K562 (cell line): ENCODE results near the gene HIVEP3. TPM values are rescaled to one million over a fixed set of nuclear protein-coding genes. Genes with fewer than 3 reads are reported as not detected.

Experiments
- ATAC-seq: fragments of 200-7000 bp; cut with Tn5 transposase; 3 replicates; pipeline ENCODE4 v1.9.1; 2020; ENCODE audit warnings: moderate library complexity
- BruUV-seq: library from RNA; stranded (reverse); fragments of 400-500 nt; replicated peaks from 2 replicates; lab custom pipeline; 2021; lab: Mats Ljungman, UMichigan
- CTCF ChIA-PET: fragments of 300-600 bp; formaldehyde crosslinking; extraction: SDS; loops from one replicate; lab custom pipeline; 2021; ENCODE audit warnings: low intra/inter-chr PET ratio; lab: Yijun Ruan, JAX
- POLR2A ChIA-PET: fragments of 300-600, 350-650 bp; sonication (Branson Sonifier 250); formaldehyde crosslinking; extraction: SDS; loops from one replicate; lab custom pipeline; 2021; ENCODE audit warnings: antibody characterized with exemption, inconsistent platforms; lab: Yijun Ruan, JAX
- DNase-seq, 4 experiments: peaks; one replicate each; pipeline versions ENCODE4 v3.0.0 to v3.0.0-alpha.2; 2011 to 2018; ENCODE audit warnings: low spot score in 3 of 4, mixed read lengths in 3 of 4; ENCODE audit errors: extremely low read depth in 1 of 4
- FAIRE-seq: peaks from 2 replicates; lab custom pipeline; 2011; peaks lifted over from hg19 to GRCh38; lab: Jason Lieb, UNC
- H2AFZ ChIP-seq: 2 replicates; pipeline ENCODE4 v1.6.0; 2011; ENCODE audit warnings: low read depth, low read length, control low read depth, inconsistent platforms
- H3K27ac ChIP-seq: fragments of 200-600 bp; 3 replicates; pipeline ENCODE4 v1.8.0; 2011; ENCODE audit warnings: low read depth, mild to moderate bottlenecking, control low read depth, inconsistent platforms, low read length, moderate library complexity, mixed read lengths; ENCODE audit errors: extremely low read depth
- H3K27me3 ChIP-seq, 2 experiments: fragments of 300-600 bp in 1 of 2; 2 replicates in 1 of 2; 3 replicates in 1 of 2; pipeline versions ENCODE4 v1.6.0 to v1.8.0; 2011; ENCODE audit warnings: inconsistent platforms in 2 of 2, low read length in 2 of 2, mild to moderate bottlenecking in 1 of 2, mixed read lengths in 1 of 2, moderate library complexity in 1 of 2; ENCODE audit not compliant: control insufficient read depth in 2 of 2, insufficient read depth in 2 of 2
- H3K36me3 ChIP-seq: fragments of 300-600 bp; 3 replicates; pipeline ENCODE4 v1.8.0; 2011; ENCODE audit warnings: mild to moderate bottlenecking, low read length, inconsistent platforms; ENCODE audit not compliant: control insufficient read depth, insufficient read depth
- H3K4me1 ChIP-seq, 2 experiments: fragments of 200-600 bp in 1 of 2; replicated peaks in 1 of 2; 2 replicates in 1 of 2; 3 replicates in 1 of 2; pipeline versions ENCODE4 v1.5.1 to v1.8.0; 2011; ENCODE audit warnings: inconsistent platforms in 2 of 2, low read length in 2 of 2, mild to moderate bottlenecking in 1 of 2, mixed read lengths in 1 of 2, moderate library complexity in 1 of 2; ENCODE audit not compliant: control insufficient read depth in 2 of 2, insufficient read depth in 2 of 2
- H3K4me2 ChIP-seq: 2 replicates; pipeline ENCODE4 v1.6.1; 2011; ENCODE audit warnings: low read length, control low read depth, inconsistent platforms, mixed read lengths; ENCODE audit not compliant: insufficient read depth
- H3K4me3 ChIP-seq: fragments of 200-600 bp; sonication (generic), shearing (Covaris generic); 2 replicates; pipeline ENCODE4 v1.5.1; 2016; ENCODE audit warnings: control low read depth, inconsistent platforms
- H3K79me2 ChIP-seq: fragments of 200-600 bp; 3 replicates; pipeline ENCODE4 v1.8.0; 2011; ENCODE audit warnings: low read length, inconsistent platforms; ENCODE audit not compliant: control insufficient read depth, insufficient read depth
- H3K9ac ChIP-seq, 2 experiments: 2 replicates each; pipeline versions ENCODE4 v1.6.0 to v1.6.1; 2011; ENCODE audit warnings: low read depth in 2 of 2, low read length in 2 of 2, control low read depth in 1 of 2, inconsistent platforms in 1 of 2, mild to moderate bottlenecking in 1 of 2, mixed read lengths in 1 of 2; ENCODE audit not compliant: insufficient read depth in 1 of 2
- H3K9me1 ChIP-seq: one replicate; pipeline ENCODE4 v1.6.0; 2011; ENCODE audit warnings: inconsistent platforms, mild to moderate bottlenecking, low read length, moderate library complexity; ENCODE audit not compliant: control insufficient read depth, insufficient read depth
- H3K9me3 ChIP-seq: replicated peaks from 2 replicates; pipeline ENCODE4 v1.5.1; 2011; ENCODE audit warnings: low read depth, low read length, inconsistent platforms; ENCODE audit not compliant: control insufficient read depth, insufficient read depth
- H4K20me1 ChIP-seq: replicated peaks from 2 replicates; pipeline ENCODE4 v1.6.1; 2011; ENCODE audit warnings: low read length, inconsistent platforms, mixed read lengths; ENCODE audit not compliant: control insufficient read depth, insufficient read depth
- CBFA2T3 ChIP-seq: fragments of 450-650 bp; IDR thresholded peaks from 2 replicates; pipeline ENCODE4 v1.6.1; 2017
- CBX5 ChIP-seq: IDR thresholded peaks from 2 replicates; pipeline ENCODE4 v1.6.1; 2014; ENCODE audit warnings: low read depth, borderline replicate concordance
- EGR1 ChIP-seq: fragments of 450-650 bp; conservative IDR thresholded peaks from 2 replicates; pipeline ENCODE4 v1.6.1; 2017; ENCODE audit warnings: mild to moderate bottlenecking
- EHMT2 ChIP-seq: fragments of 450-650 bp; IDR thresholded peaks from 2 replicates; pipeline ENCODE4 v1.6.1; 2018; ENCODE audit warnings: antibody characterized with exemption
- HDAC2 ChIP-seq: fragments of 450-650 bp; IDR thresholded peaks from 2 replicates; pipeline ENCODE4 v1.6.1; 2016; ENCODE audit warnings: mild to moderate bottlenecking
- POU5F1 ChIP-seq: fragments of 150-350 bp; IDR thresholded peaks from 2 replicates; pipeline ENCODE4 v1.6.1; 2014; ENCODE audit warnings: borderline replicate concordance, low read length, low read depth, mild to moderate bottlenecking; ENCODE audit not compliant: partially characterized antibody
- RB1 ChIP-seq: fragments of 450-650 bp; IDR thresholded peaks from 2 replicates; pipeline ENCODE4 v1.6.1; 2017; ENCODE audit warnings: low read depth, mild to moderate bottlenecking
- WGBS: fragments of 100-300 bp; shearing (Covaris generic); methylation state at CpG from one replicate; pipeline ENCODE4 v1.1.6; 2016; ENCODE audit warnings: low coverage, mixed read lengths; ENCODE audit not compliant: insufficient coverage; ENCODE audit errors: missing lambda C conversion rate; 5-methylcytosine and 5-hydroxymethylcytosine counted together
- in situ Hi-C: fragments of 300-500 bp; cut with MboI; formaldehyde crosslinking; loops from 4 replicates; pipeline ENCODE4 v1.15.0; 2018; ENCODE audit warnings: inconsistent platforms, mixed read lengths
- intact Hi-C: fragments of 100-400 bp; cut with micrococcal nuclease; formaldehyde crosslinking; loops from 2 replicates; pipeline ENCODE4 v1.14.2; 2022
- polyA plus RNA-seq, 8 experiments: library from polyadenylated mRNA; depleted of rRNA in 4 of 8; stranded (reverse) in 5 of 8; unstranded in 3 of 8; fragments of >200 nt; fragmentation: Nextera tagmentation in 2 of 8; fragmentation: Illumina TruSeq in 1 of 8; extraction: Ambion mirVana in 2 of 8; extraction: Trizol in 1 of 8; gene quantifications; 2 replicates each; pipeline versions ENCODE4 v1.2.1 to v1.2.3, GENCODE V29; 2011 to 2014; ENCODE audit warnings: inconsistent platforms in 1 of 8, missing spikeins in 1 of 8
- total RNA-seq, 7 experiments: library from RNA; depleted of rRNA in 6 of 7; stranded (reverse); fragments of >200 nt in 6 of 7; fragmentation: Illumina TruSeq in 2 of 7; extraction: Trizol in 2 of 7; gene quantifications; 2 replicates each; pipeline versions ENCODE4 v1.2.1 to v1.2.3, GENCODE V29; 2011 to 2021; ENCODE audit warnings: low replicate concordance in 1 of 7
- TF ChIP-seq, protein P1 (sequence below): fragments of 450-650 bp; IDR thresholded peaks from 2 replicates; pipeline ENCODE4 v1.7.1; 2018; ENCODE audit warnings: mild to moderate bottlenecking, low read depth; ENCODE audit not compliant: partially characterized antibody
- TF ChIP-seq, protein P2 (sequence below): fragments of 250-450 bp; sonication (Bioruptor Pico); IDR thresholded peaks from 2 replicates; pipeline ENCODE4 v1.8.0; 2021; ENCODE audit warnings: mild to moderate bottlenecking, moderate library complexity
- TF ChIP-seq, protein P3 (sequence below): fragments of 200-400 bp; formaldehyde crosslinking; IDR thresholded peaks from 2 replicates; pipeline ENCODE4 v1.6.1; 2017; ENCODE audit warnings: mild to moderate bottlenecking, low read depth, low read length, moderate library complexity
- TF ChIP-seq, protein P4 (sequence below), 2 experiments: fragments of 450-650 bp; IDR thresholded peaks; 2 replicates each; pipeline ENCODE4 v1.6.1; 2018; ENCODE audit warnings: mild to moderate bottlenecking in 2 of 2, low read depth in 1 of 2; ENCODE audit not compliant: partially characterized antibody in 2 of 2

The HIVEP3 gene
- total and polyA plus RNA-seq, 9 of the 15 experiments (the other 6 are each of a cell fraction or from before 2014, with no cell fraction given): 0.09 to 0.58 (median 0.34) TPM; not detected in 1

GRCh38 chr1:41874151-41874719 is 44.5 kb downstream of the HIVEP3 start:
- no peaks in the 10 kb centered on the region for H3K4me1 ChIP-seq
- ATAC-seq (peak; percentile 45), FAIRE-seq (no peak), DNase-seq (no peak)
- ChIA-PET CTCF (no interaction called here), POLR2A (interaction anchor here (0.8 to 1.5 kb wide), 4 partner anchors 8 to 22 kb away, joined by 3 to 5 read pairs (median 4); no protein-coding TSS in a partner anchor)
- WGBS: 6% methylated on average over 5 of the region's 6 CpGs
- no peak overlapping the region for H3K27ac ChIP-seq
- H3K79me2 ChIP-seq: no peaks in the 10 kb centered on the region
- peaks cover 10 to 27% of the 10 kb centered on the region in 2 experiments; a peak in 3 of 5 replicates for H3K27me3 ChIP-seq
- H3K4me3 ChIP-seq: no peak overlapping the region
- no peak overlapping the region for H2AFZ ChIP-seq
- H4K20me1 ChIP-seq: no peaks in the 10 kb centered on the region
- no peaks in the 10 kb centered on the region for H3K36me3 ChIP-seq
- TF ChIP-seq, protein P1, sequence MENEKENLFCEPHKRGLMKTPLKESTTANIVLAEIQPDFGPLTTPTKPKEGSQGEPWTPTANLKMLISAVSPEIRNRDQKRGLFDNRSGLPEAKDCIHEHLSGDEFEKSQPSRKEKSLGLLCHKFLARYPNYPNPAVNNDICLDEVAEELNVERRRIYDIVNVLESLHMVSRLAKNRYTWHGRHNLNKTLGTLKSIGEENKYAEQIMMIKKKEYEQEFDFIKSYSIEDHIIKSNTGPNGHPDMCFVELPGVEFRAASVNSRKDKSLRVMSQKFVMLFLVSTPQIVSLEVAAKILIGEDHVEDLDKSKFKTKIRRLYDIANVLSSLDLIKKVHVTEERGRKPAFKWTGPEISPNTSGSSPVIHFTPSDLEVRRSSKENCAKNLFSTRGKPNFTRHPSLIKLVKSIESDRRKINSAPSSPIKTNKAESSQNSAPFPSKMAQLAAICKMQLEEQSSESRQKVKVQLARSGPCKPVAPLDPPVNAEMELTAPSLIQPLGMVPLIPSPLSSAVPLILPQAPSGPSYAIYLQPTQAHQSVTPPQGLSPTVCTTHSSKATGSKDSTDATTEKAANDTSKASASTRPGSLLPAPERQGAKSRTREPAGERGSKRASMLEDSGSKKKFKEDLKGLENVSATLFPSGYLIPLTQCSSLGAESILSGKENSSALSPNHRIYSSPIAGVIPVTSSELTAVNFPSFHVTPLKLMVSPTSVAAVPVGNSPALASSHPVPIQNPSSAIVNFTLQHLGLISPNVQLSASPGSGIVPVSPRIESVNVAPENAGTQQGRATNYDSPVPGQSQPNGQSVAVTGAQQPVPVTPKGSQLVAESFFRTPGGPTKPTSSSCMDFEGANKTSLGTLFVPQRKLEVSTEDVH: no peak
- TF ChIP-seq EHMT2 (no peak), POU5F1 (no peak), CBX5 (no peak), RB1 (no peak), HDAC2 (no peak), EGR1 (no peak), CBFA2T3 (no peak)
- TF ChIP-seq, protein P2, sequence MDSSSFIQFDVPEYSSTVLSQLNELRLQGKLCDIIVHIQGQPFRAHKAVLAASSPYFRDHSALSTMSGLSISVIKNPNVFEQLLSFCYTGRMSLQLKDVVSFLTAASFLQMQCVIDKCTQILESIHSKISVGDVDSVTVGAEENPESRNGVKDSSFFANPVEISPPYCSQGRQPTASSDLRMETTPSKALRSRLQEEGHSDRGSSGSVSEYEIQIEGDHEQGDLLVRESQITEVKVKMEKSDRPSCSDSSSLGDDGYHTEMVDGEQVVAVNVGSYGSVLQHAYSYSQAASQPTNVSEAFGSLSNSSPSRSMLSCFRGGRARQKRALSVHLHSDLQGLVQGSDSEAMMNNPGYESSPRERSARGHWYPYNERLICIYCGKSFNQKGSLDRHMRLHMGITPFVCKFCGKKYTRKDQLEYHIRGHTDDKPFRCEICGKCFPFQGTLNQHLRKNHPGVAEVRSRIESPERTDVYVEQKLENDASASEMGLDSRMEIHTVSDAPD (CRISPR knock-in tag): no peak
- TF ChIP-seq, protein P3, sequence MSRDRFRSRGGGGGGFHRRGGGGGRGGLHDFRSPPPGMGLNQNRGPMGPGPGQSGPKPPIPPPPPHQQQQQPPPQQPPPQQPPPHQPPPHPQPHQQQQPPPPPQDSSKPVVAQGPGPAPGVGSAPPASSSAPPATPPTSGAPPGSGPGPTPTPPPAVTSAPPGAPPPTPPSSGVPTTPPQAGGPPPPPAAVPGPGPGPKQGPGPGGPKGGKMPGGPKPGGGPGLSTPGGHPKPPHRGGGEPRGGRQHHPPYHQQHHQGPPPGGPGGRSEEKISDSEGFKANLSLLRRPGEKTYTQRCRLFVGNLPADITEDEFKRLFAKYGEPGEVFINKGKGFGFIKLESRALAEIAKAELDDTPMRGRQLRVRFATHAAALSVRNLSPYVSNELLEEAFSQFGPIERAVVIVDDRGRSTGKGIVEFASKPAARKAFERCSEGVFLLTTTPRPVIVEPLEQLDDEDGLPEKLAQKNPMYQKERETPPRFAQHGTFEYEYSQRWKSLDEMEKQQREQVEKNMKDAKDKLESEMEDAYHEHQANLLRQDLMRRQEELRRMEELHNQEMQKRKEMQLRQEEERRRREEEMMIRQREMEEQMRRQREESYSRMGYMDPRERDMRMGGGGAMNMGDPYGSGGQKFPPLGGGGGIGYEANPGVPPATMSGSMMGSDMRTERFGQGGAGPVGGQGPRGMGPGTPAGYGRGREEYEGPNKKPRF: no peak
- TF ChIP-seq, protein P4, sequence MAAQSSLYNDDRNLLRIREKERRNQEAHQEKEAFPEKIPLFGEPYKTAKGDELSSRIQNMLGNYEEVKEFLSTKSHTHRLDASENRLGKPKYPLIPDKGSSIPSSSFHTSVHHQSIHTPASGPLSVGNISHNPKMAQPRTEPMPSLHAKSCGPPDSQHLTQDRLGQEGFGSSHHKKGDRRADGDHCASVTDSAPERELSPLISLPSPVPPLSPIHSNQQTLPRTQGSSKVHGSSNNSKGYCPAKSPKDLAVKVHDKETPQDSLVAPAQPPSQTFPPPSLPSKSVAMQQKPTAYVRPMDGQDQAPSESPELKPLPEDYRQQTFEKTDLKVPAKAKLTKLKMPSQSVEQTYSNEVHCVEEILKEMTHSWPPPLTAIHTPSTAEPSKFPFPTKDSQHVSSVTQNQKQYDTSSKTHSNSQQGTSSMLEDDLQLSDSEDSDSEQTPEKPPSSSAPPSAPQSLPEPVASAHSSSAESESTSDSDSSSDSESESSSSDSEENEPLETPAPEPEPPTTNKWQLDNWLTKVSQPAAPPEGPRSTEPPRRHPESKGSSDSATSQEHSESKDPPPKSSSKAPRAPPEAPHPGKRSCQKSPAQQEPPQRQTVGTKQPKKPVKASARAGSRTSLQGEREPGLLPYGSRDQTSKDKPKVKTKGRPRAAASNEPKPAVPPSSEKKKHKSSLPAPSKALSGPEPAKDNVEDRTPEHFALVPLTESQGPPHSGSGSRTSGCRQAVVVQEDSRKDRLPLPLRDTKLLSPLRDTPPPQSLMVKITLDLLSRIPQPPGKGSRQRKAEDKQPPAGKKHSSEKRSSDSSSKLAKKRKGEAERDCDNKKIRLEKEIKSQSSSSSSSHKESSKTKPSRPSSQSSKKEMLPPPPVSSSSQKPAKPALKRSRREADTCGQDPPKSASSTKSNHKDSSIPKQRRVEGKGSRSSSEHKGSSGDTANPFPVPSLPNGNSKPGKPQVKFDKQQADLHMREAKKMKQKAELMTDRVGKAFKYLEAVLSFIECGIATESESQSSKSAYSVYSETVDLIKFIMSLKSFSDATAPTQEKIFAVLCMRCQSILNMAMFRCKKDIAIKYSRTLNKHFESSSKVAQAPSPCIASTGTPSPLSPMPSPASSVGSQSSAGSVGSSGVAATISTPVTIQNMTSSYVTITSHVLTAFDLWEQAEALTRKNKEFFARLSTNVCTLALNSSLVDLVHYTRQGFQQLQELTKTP (IDR thresholded peaks at IDR 0.05; ENCODE audit: low read depth in 1 of 2, partially characterized antibody in 2 of 2): no peak
- in situ Hi-C loops (no loop called here), intact Hi-C loops (no loop called here)
- BruUV-seq: no TSS peak
- no peaks in the 10 kb centered on the region for H3K9me3 ChIP-seq
- no peak overlapping the region for H3K9ac ChIP-seq
- H3K4me2 ChIP-seq: no peak overlapping the region
- no peaks in the 10 kb centered on the region for H3K9me1 ChIP-seq
